Uterine smooth muscle cell (primary cell): Measurements from ENCODE around the gene HMGCS1. TPM values are rescaled to one million over a fixed set of nuclear protein-coding genes. Genes with fewer than 3 reads are reported as not detected.

Experiments
- total RNA-seq: library from RNA; depleted of rRNA; stranded (reverse); fragments of >200 nt; gene quantifications from 2 replicates; pipeline ENCODE4 v1.2.3, GENCODE V29; 2014

The HMGCS1 gene
- total RNA-seq = 315 and 340 TPM in 2 replicates

GRCh38 chr5:43313035-43313853, at the start of gene HMGCS1:
HMGCS1 (minus strand) TSS chr5:43313412; CDS start chr5:43298965, 14,447 bp downstream.

Other genes with a start within 250 kb of the HMGCS1 start
- gene ZNF131, start 192.5 kb downstream of the HMGCS1 start, total RNA-seq = 44.2 and 47.7 TPM in 2 replicates
- gene NIM1K, start 121.2 kb downstream of the HMGCS1 start, total RNA-seq = 1.2 and 1.7 TPM in 2 replicates
- gene CCL28, start 99.0 kb upstream of the HMGCS1 start, total RNA-seq = 1.5 and 3.9 TPM in 2 replicates
- 14.0 and 16.3 TPM in 2 replicates for gene TMEM267, start 170.5 kb upstream of the HMGCS1 start, total RNA-seq
- 4.4 and 11.5 TPM in 2 replicates for gene C5orf34, start 201.7 kb upstream of the HMGCS1 start, total RNA-seq
- 87.1 and 97.5 TPM in 2 replicates for gene PAIP1, start 243.7 kb upstream of the HMGCS1 start, total RNA-seq